Liver (tissue), 3 donors: ENCODE data around the gene ART3.

Experiments
- EGR1 ChIP-seq, 2 donors: IDR thresholded peaks; 2 replicates each; pipeline ENCODE4 v1.6.1; 2016 to 2018; ENCODE audit warnings: antibody characterized with exemption in 2 of 2, low read depth in 2 of 2
- JUND ChIP-seq, 2 donors: IDR thresholded peaks; 2 replicates each; pipeline ENCODE4 v1.6.1; 2016; ENCODE audit warnings: antibody characterized with exemption in 2 of 2
- MAX ChIP-seq: IDR thresholded peaks from 2 replicates; pipeline ENCODE4 v1.6.1; 2016; ENCODE audit warnings: antibody characterized with exemption
- RAD21 ChIP-seq, 2 donors: IDR thresholded peaks; 2 replicates each; pipeline ENCODE4 v1.6.1; 2016; ENCODE audit warnings: antibody characterized with exemption in 2 of 2, mild to moderate bottlenecking in 2 of 2
- RXRA ChIP-seq, 2 donors: IDR thresholded peaks; 2 replicates each; pipeline ENCODE4 v1.6.1; 2017 to 2018; ENCODE audit warnings: antibody characterized with exemption in 2 of 2, mild to moderate bottlenecking in 1 of 2
- SP1 ChIP-seq: IDR thresholded peaks from 2 replicates; pipeline ENCODE4 v1.6.1; 2018; ENCODE audit warnings: antibody characterized with exemption, mild to moderate bottlenecking
- TAF1 ChIP-seq: conservative IDR thresholded peaks from 2 replicates; pipeline ENCODE4 v1.6.1; 2016; ENCODE audit warnings: antibody characterized with exemption, mild to moderate bottlenecking
- YY1 ChIP-seq: IDR thresholded peaks from 2 replicates; pipeline ENCODE4 v1.6.1; 2016; ENCODE audit warnings: antibody characterized with exemption, mild to moderate bottlenecking
- TF ChIP-seq, protein P1 (sequence below): fragments of 150-350 bp; IDR thresholded peaks from 2 replicates; pipeline ENCODE4 v1.5.1; 2017; ENCODE audit warnings: improper control_type of control experiment, low read depth, low read length; ENCODE audit not compliant: missing input control
- TF ChIP-seq, protein P2 (sequence below): IDR thresholded peaks from 2 replicates; pipeline ENCODE4 v1.6.1; 2016; ENCODE audit warnings: antibody characterized with exemption, mild to moderate bottlenecking
- donor health status: healthy.
- donor health status: healthy.

DNA sequence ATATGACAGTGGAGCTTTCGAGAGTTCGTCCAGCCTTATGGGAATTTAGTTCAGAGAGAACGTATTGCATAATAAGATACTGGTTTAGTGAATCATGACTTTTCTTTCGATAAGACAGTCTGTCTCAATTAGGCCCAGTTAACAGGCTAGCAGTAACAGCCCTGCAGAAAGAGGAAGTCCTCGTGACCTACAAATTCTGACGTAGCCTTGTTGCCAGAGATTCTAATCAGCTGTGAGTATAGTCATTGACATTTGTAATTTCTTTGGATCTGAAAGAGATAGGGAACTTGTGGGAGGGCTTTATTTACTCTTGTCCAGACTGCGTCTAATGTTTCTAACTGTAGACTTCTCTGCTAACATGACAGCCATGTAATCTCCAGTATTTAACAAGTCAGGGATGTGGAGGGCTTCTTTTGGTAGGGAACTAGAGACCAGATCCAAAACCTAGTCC lies 15.8 kb downstream of the ART3 start:
- TF ChIP-seq, protein P1, sequence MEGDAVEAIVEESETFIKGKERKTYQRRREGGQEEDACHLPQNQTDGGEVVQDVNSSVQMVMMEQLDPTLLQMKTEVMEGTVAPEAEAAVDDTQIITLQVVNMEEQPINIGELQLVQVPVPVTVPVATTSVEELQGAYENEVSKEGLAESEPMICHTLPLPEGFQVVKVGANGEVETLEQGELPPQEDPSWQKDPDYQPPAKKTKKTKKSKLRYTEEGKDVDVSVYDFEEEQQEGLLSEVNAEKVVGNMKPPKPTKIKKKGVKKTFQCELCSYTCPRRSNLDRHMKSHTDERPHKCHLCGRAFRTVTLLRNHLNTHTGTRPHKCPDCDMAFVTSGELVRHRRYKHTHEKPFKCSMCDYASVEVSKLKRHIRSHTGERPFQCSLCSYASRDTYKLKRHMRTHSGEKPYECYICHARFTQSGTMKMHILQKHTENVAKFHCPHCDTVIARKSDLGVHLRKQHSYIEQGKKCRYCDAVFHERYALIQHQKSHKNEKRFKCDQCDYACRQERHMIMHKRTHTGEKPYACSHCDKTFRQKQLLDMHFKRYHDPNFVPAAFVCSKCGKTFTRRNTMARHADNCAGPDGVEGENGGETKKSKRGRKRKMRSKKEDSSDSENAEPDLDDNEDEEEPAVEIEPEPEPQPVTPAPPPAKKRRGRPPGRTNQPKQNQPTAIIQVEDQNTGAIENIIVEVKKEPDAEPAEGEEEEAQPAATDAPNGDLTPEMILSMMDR = no peak
- TF ChIP-seq MAX (no peak), JUND (IDR thresholded peaks at IDR 0.05) (no peak), TAF1 (no peak), YY1 (no peak), RXRA (IDR thresholded peaks at IDR 0.05) (no peak), EGR1 (IDR thresholded peaks at IDR 0.05; ENCODE audit: low read depth in 2 of 2) (no peak), SP1 (no peak), RAD21 (IDR thresholded peaks at IDR 0.05) (no peak)
- TF ChIP-seq, protein P2, sequence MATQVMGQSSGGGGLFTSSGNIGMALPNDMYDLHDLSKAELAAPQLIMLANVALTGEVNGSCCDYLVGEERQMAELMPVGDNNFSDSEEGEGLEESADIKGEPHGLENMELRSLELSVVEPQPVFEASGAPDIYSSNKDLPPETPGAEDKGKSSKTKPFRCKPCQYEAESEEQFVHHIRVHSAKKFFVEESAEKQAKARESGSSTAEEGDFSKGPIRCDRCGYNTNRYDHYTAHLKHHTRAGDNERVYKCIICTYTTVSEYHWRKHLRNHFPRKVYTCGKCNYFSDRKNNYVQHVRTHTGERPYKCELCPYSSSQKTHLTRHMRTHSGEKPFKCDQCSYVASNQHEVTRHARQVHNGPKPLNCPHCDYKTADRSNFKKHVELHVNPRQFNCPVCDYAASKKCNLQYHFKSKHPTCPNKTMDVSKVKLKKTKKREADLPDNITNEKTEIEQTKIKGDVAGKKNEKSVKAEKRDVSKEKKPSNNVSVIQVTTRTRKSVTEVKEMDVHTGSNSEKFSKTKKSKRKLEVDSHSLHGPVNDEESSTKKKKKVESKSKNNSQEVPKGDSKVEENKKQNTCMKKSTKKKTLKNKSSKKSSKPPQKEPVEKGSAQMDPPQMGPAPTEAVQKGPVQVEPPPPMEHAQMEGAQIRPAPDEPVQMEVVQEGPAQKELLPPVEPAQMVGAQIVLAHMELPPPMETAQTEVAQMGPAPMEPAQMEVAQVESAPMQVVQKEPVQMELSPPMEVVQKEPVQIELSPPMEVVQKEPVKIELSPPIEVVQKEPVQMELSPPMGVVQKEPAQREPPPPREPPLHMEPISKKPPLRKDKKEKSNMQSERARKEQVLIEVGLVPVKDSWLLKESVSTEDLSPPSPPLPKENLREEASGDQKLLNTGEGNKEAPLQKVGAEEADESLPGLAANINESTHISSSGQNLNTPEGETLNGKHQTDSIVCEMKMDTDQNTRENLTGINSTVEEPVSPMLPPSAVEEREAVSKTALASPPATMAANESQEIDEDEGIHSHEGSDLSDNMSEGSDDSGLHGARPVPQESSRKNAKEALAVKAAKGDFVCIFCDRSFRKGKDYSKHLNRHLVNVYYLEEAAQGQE = no peak
